ENCODE measurements around the gene SLC25A21.
A peak's percentile ranks its signal among the peaks of the same experiment; 100 is the strongest.
"Not testable (repeated sequence)": the region's sequence is repeated elsewhere in the genome, so short reads cannot be mapped to it uniquely, and the experiment has no call there.

Gene SLC25A21

GRCh38 chr14:37172024-37172869, at the start of gene SLC25A21:
Gene SLC25A21 (minus strand): TSS chr14:37172606.
- no peaks in the 10 kb centered on the region for H3K36me3 Mint-ChIP-seq (ENCODE audit: low read depth)
- peaks cover 4% of the 10 kb centered on the region for H3K4me1 Mint-ChIP-seq (ENCODE audit: low read depth)
- peaks cover 1% of the 10 kb centered on the region for H3K9me3 Mint-ChIP-seq
- H3K4me3 Mint-ChIP-seq: peak within 1 kb of the TSS; percentile 50
- DNase-seq: peak; percentile 30
- peaks cover 32% of the 10 kb centered on the region for H3K27me3 Mint-ChIP-seq
- H3K27ac Mint-ChIP-seq: no peak within 1 kb of the TSS

GRCh38 chr14:37221073-37221472, 48.7 kb upstream of the SLC25A21 start:
- no peak for DNase-seq
- Mint-ChIP-seq H3K27me3 (no peaks in the 10 kb centered on the region), H3K4me3 (no peak overlapping the region), H3K27ac (no peak overlapping the region), H3K36me3 (ENCODE audit: low read depth) (no peaks in the 10 kb centered on the region), H3K4me1 (ENCODE audit: low read depth) (no peaks in the 10 kb centered on the region), H3K9me3 (peaks cover 12% of the 10 kb centered on the region)

GRCh38 chr14:37215345-37215744, 42.9 kb upstream of the SLC25A21 start:
- H3K4me3 Mint-ChIP-seq: no peak overlapping the region
- H3K9me3 Mint-ChIP-seq: no peaks in the 10 kb centered on the region

GRCh38 chr14:37213016-37213415, 40.6 kb upstream of the SLC25A21 start:
- Mint-ChIP-seq H3K27me3 (no peaks in the 10 kb centered on the region), H3K4me1 (ENCODE audit: low read depth) (no peaks in the 10 kb centered on the region), H3K27ac (no peak overlapping the region), H3K9me3 (no peaks in the 10 kb centered on the region), H3K4me3 (no peak overlapping the region), H3K36me3 (ENCODE audit: low read depth) (no peaks in the 10 kb centered on the region)
- DNase-seq: no peak

More at GRCh38 chr14:37215345-37215744, 42.9 kb upstream of the SLC25A21 start:
- DNase-seq: no peak
- H3K27me3 Mint-ChIP-seq: no peaks in the 10 kb centered on the region
- H3K36me3 Mint-ChIP-seq (ENCODE audit: low read depth): no peaks in the 10 kb centered on the region
- no peaks in the 10 kb centered on the region for H3K4me1 Mint-ChIP-seq (ENCODE audit: low read depth)
- H3K27ac Mint-ChIP-seq: no peak overlapping the region

- Mint-ChIP-seq H3K9me3 (peaks cover 4% of the 10 kb centered on the region), H3K4me1 (ENCODE audit: low read depth) (no peaks in the 10 kb centered on the region), H3K36me3 (ENCODE audit: low read depth) (no peaks in the 10 kb centered on the region), H3K27ac (no peak overlapping the region), H3K4me3 (no peak overlapping the region), H3K27me3 (no peaks in the 10 kb centered on the region)
- no peak for DNase-seq
Observed at GRCh38 chr14:37210448-37210847, 38.0 kb upstream of the SLC25A21 start.

- not testable (repeated sequence) for H3K4me1 Mint-ChIP-seq (ENCODE audit: low read depth); H3K27ac Mint-ChIP-seq; H3K27me3 Mint-ChIP-seq; H3K9me3 Mint-ChIP-seq; H3K4me3 Mint-ChIP-seq; DNase-seq; H3K36me3 Mint-ChIP-seq (ENCODE audit: low read depth)
Observed at GRCh38 chr14:37209617-37210016, 37.2 kb upstream of the SLC25A21 start.

GRCh38 chr14:37205623-37206605, 33.5 kb upstream of the SLC25A21 start:
- not testable (repeated sequence) for H3K4me3 Mint-ChIP-seq; DNase-seq; H3K36me3 Mint-ChIP-seq (ENCODE audit: low read depth); H3K27ac Mint-ChIP-seq; H3K9me3 Mint-ChIP-seq; H3K27me3 Mint-ChIP-seq; H3K4me1 Mint-ChIP-seq (ENCODE audit: low read depth)

GRCh38 chr14:37203423-37203822, 31.0 kb upstream of the SLC25A21 start:
- peaks cover 9% of the 10 kb centered on the region for H3K9me3 Mint-ChIP-seq
- H3K27ac Mint-ChIP-seq: no peak overlapping the region
- no peak for DNase-seq
- H3K4me1 Mint-ChIP-seq (ENCODE audit: low read depth): peaks cover 2% of the 10 kb centered on the region
- H3K27me3 Mint-ChIP-seq: peaks cover 10% of the 10 kb centered on the region
- H3K4me3 Mint-ChIP-seq: no peak overlapping the region
- H3K36me3 Mint-ChIP-seq (ENCODE audit: low read depth): no peaks in the 10 kb centered on the region

- DNase-seq: no peak
- Mint-ChIP-seq H3K27ac (no peak overlapping the region), H3K4me3 (no peak overlapping the region), H3K4me1 (ENCODE audit: low read depth) (peaks cover 8% of the 10 kb centered on the region), H3K27me3 (peaks cover 16% of the 10 kb centered on the region), H3K9me3 (peaks cover 9% of the 10 kb centered on the region), H3K36me3 (ENCODE audit: low read depth) (no peaks in the 10 kb centered on the region)
Observed at GRCh38 chr14:37202812-37203211, 30.4 kb upstream of the SLC25A21 start.

GRCh38 chr14:37202265-37202664, 29.9 kb upstream of the SLC25A21 start:
- Mint-ChIP-seq H3K27me3 (peaks cover 21% of the 10 kb centered on the region), H3K4me3 (no peak overlapping the region), H3K4me1 (ENCODE audit: low read depth) (peaks cover 12% of the 10 kb centered on the region), H3K9me3 (peaks cover 9% of the 10 kb centered on the region), H3K27ac (no peak overlapping the region), H3K36me3 (ENCODE audit: low read depth) (no peaks in the 10 kb centered on the region)
- no peak for DNase-seq

- H3K4me3 Mint-ChIP-seq: no peak overlapping the region
- peaks cover 24% of the 10 kb centered on the region for H3K27me3 Mint-ChIP-seq
- H3K4me1 Mint-ChIP-seq (ENCODE audit: low read depth): peaks cover 15% of the 10 kb centered on the region
- DNase-seq: no peak
- no peaks in the 10 kb centered on the region for H3K36me3 Mint-ChIP-seq (ENCODE audit: low read depth)
- H3K9me3 Mint-ChIP-seq: peaks cover 5% of the 10 kb centered on the region
- no peak overlapping the region for H3K27ac Mint-ChIP-seq
Observed at GRCh38 chr14:37201724-37202123, 29.3 kb upstream of the SLC25A21 start.

GRCh38 chr14:37198907-37199306, 26.5 kb upstream of the SLC25A21 start:
- Mint-ChIP-seq H3K36me3 (ENCODE audit: low read depth) (no peaks in the 10 kb centered on the region), H3K4me3 (no peak overlapping the region), H3K4me1 (ENCODE audit: low read depth) (peaks cover 15% of the 10 kb centered on the region), H3K27me3 (peaks cover 26% of the 10 kb centered on the region), H3K9me3 (no peaks in the 10 kb centered on the region), H3K27ac (no peak overlapping the region)
- DNase-seq: no peak

GRCh38 chr14:37198273-37198598, 25.8 kb upstream of the SLC25A21 start:
- Mint-ChIP-seq H3K27me3 (peaks cover 26% of the 10 kb centered on the region), H3K9me3 (peaks cover 2% of the 10 kb centered on the region), H3K27ac (no peak overlapping the region), H3K4me3 (peak overlapping the region; percentile 53), H3K4me1 (ENCODE audit: low read depth) (peaks cover 15% of the 10 kb centered on the region), H3K36me3 (ENCODE audit: low read depth) (no peaks in the 10 kb centered on the region)
- no peak for DNase-seq

GRCh38 chr14:37197421-37198272, 25.2 kb upstream of the SLC25A21 start, which contains the start of gene MIPOL1:
Gene MIPOL1 (plus strand): TSS chr14:37197937. CDS start chr14:37247889, 49,952 bp downstream.
- no peaks in the 10 kb centered on the region for H3K36me3 Mint-ChIP-seq (ENCODE audit: low read depth)
- H3K4me1 Mint-ChIP-seq (ENCODE audit: low read depth): peaks cover 15% of the 10 kb centered on the region
- DNase-seq: peak; percentile 46
- peak within 1 kb of the TSS; percentile 53 for H3K4me3 Mint-ChIP-seq
- H3K9me3 Mint-ChIP-seq: peaks cover 2% of the 10 kb centered on the region
- H3K27ac Mint-ChIP-seq: no peak within 1 kb of the TSS
- peaks cover 26% of the 10 kb centered on the region for H3K27me3 Mint-ChIP-seq

All from activated T-cell treated with anti-CD3 and anti-CD28 coated beads, Interleukin-2, amount 50 U/mL, for 24 hours (primary cell).